Lung microvascular endothelial cell (primary cell): ENCODE data around the gene RHO. TPM values are rescaled to one million over a fixed set of nuclear protein-coding genes. Genes with fewer than 3 reads are reported as not detected.

Experiments
- DNase-seq, 2 donors: peaks; one replicate each; pipeline versions ENCODE4 v3.0.0 to v3.0.0-alpha.2; 2010; ENCODE audit warnings: low read depth in 2 of 2
- total RNA-seq: library from RNA; depleted of rRNA; stranded (reverse); fragments of >200 nt; gene quantifications from 2 replicates; pipeline ENCODE4 v1.2.1, GENCODE V29; 2014

Gene RHO
- total RNA-seq, 1 donor from 2014 or later = not detected

DNA sequence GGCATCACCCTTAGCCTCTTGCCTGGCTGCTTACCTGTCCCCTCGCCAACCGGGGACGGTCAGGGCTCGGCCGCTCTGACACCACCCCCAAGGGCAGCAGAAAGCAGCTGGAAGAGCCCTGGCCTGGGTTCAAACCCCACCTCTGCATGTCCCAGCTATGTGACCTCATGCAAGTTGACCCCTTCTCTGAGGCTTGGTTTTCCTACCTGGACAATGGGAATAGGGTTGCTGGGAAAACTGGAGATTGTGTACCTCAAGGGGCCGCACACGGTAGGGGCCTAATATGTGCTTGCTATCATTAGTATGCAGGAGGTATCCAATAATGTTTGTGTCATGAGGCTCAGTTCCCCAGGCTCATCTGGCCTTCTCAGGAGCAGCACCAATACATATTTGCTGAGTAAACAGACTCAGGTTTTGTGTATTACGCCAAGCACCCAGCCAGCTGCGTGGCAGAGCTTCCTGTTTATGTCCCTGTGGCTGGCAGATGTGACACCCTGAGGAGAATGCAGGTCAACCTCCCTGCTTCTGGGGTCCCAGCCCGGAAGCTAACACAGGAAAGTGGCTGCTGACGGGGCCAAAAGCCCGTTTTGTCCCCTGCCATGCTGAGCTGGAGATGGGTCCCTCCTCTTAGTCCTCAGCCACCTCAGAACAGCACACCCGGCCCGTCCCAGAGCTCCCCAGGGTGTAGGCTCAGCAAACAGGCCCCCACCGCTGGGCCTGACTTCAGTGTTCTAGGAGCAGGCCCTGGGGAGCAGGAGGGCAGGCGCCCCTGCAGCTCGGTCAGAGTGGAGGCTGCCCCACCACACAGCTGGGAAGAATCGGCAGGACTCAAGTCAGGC, 48.3 kb downstream of the RHO start:
- peak in 1 of 2 donors; percentile 53 for DNase-seq

DNA sequence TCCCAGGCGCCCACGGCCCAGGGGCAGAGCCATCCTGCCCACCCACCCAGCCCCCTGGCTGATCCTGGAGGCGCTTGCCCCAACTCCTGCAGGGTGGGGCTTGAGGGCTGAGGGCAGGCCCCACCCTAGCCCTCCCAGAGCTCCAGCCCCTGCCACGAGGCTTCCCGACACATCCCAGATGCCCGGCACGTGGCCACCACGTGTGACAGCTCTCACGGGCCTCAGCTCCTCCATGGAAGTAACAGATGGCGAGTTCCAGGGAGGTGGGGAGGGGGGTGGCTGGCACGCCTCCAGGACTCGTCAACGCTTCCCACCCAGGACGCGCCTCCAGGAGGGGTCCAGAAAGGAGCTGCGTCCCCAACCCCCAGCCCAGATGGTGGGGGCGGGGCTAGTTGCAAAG, 48.9 kb downstream of the RHO start:
- no peak for DNase-seq

GRCh38 chr3:129577925-129578786, 49.7 kb downstream of the RHO start:
- no peak for DNase-seq

DNA sequence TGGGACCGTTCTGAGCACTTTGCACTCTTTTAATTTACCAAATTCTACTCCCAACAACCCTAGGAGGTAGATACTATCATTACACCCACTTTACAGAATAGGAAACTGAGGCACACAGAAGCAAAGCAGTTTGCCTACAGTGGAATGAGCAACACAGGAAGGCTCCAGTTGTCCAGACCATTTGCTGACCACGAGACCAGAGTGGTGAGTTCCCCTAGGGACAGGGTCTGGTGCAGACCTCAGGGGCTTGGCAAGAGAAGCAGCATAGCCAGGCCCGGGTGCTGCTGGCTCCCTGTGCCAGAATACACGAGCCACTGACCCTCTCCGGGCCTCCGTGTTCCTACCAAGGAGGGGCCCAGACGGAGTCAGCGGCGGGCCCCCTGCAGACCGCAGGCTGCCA, 51.6 kb downstream of the RHO start:
- no peak for DNase-seq

DNA sequence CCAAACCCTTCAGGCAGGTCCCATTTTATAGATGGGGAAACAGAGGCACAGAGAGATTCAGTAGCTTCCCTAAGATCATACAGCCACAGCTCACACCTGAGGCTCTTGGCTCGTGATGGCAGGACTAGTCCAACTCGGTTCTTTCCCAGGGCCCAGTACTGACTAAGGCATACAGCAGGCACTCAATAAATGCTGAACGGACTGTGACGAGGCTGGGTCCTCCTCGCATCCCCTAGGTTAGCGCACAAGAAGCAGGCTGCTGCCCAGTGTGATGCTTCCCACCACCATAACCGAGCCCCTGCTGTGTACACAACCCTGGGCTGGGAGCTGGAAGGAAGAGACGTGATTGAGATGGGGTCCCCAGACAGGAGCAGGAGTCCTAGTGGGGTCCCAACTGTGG, 53.2 kb downstream of the RHO start:
- DNase-seq = no peak

GRCh38 chr3:129582799-129583198, 54.4 kb downstream of the RHO start:
- DNase-seq = no peak

DNA sequence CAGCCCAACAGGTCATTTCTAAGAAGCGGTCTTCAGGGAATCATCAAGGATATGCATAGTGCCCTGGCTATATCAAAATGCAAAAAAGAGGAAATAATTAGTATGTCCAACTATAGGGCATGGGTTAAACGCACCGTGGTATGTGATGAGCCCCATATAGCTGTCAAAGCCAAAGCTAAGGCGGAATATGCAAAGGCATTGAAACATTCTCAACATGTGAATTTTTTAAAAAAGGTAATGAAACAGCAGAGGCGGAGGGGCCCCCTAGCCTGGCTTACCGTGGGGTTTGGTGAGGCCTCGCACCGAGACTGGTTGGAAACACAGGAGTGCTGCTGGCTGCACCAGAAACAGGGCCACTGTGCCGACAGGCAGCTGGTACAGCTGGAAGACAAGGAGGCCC, 54.9 kb downstream of the RHO start:
- DNase-seq = no peak

GRCh38 chr3:129584631-129585030, 56.2 kb downstream of the RHO start:
- DNase-seq = no peak

Other genes with a start within 250 kb of the RHO start
- 18.7 and 20.3 TPM in 2 replicates for gene HMCES, start 249.8 kb upstream of the RHO start, total RNA-seq
- under 0.01 TPM in 2 replicates for gene EFCAB12, start 100.0 kb upstream of the RHO start, total RNA-seq
- gene MBD4, start 88.7 kb upstream of the RHO start, total RNA-seq = 16.3 and 28.8 TPM in 2 replicates
- 23.5 and 37.9 TPM in 2 replicates for gene IFT122, start 88.4 kb upstream of the RHO start, total RNA-seq
- gene H1-8, start 14.5 kb downstream of the RHO start, total RNA-seq = not detected in 2 replicates
- gene PLXND1, start 78.0 kb downstream of the RHO start, total RNA-seq = 131 and 262 TPM in 2 replicates